Loucy (cell line): ENCODE results near the gene SLC17A7.

Source experiments
- EZH2phosphoT487 ChIP-seq: fragments of 200-600 bp; IDR thresholded peaks from 2 replicates; pipeline ENCODE4 v1.6.1; 2018; ENCODE audit warnings: antibody characterized with exemption, mild to moderate bottlenecking, moderate library complexity, borderline replicate concordance
- TF ChIP-seq, protein P1 (sequence below): fragments of 200-600 bp; sonication (generic); conservative IDR thresholded peaks from 2 replicates; pipeline ENCODE4 v1.5.1; 2014; ENCODE audit warnings: mild to moderate bottlenecking, antibody characterized with exemption, low read length

DNA sequence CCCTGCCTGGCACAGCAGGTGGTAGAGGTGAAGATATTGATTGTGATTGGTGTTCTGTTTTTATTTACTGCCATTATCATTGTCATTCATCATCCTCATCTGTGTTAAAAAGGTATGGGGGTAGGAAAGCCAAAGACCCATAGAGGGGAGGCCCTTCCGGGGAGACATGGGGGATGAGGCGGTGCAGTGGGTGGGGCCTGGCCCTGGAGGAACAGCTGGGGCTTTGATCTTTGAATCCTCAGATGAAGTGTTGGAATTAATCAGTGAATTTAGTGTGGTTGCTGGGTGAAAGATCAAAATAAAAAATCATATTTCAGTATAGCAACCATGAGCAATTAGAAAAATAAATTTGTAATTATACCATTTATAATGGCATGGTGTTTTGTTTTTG is 25.5 kb downstream of the SLC17A7 start:
- TF ChIP-seq, protein P1, sequence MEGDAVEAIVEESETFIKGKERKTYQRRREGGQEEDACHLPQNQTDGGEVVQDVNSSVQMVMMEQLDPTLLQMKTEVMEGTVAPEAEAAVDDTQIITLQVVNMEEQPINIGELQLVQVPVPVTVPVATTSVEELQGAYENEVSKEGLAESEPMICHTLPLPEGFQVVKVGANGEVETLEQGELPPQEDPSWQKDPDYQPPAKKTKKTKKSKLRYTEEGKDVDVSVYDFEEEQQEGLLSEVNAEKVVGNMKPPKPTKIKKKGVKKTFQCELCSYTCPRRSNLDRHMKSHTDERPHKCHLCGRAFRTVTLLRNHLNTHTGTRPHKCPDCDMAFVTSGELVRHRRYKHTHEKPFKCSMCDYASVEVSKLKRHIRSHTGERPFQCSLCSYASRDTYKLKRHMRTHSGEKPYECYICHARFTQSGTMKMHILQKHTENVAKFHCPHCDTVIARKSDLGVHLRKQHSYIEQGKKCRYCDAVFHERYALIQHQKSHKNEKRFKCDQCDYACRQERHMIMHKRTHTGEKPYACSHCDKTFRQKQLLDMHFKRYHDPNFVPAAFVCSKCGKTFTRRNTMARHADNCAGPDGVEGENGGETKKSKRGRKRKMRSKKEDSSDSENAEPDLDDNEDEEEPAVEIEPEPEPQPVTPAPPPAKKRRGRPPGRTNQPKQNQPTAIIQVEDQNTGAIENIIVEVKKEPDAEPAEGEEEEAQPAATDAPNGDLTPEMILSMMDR: no peak
- no peak for TF ChIP-seq EZH2phosphoT487
